ENCODE results near the gene GADL1.

GADL1 gene

GRCh38 chr3:30720586-30721313 lies 173.7 kb downstream of the GADL1 start:
- no peak overlapping the region for H3K4me3 ChIP-seq (replicated peaks; ENCODE audit: low read depth, low read length)
- H3K27me3 ChIP-seq (replicated peaks; ENCODE audit: control insufficient read depth, insufficient read depth, low read length), result no peaks in the 10 kb centered on the region
- TF ChIP-seq CTCF (IDR thresholded peaks at IDR 0.05; ENCODE audit: insufficient read depth, low read length, poor library complexity, severe bottlenecking), result no peak
- DNase-seq (ENCODE audit: extremely low read depth, insufficient read length), result no peak
- no peaks in the 10 kb centered on the region for H3K36me3 ChIP-seq (ENCODE audit: control insufficient read depth, insufficient read depth, low read length)

- DNase-seq (ENCODE audit: extremely low read depth, insufficient read length), result no peak
- Histone ChIP-seq H3K27me3 (replicated peaks; ENCODE audit: control insufficient read depth, insufficient read depth, low read length) (no peaks in the 10 kb centered on the region), H3K36me3 (ENCODE audit: control insufficient read depth, insufficient read depth, low read length) (no peaks in the 10 kb centered on the region), H3K4me3 (replicated peaks; ENCODE audit: low read depth, low read length) (no peak overlapping the region)
- TF ChIP-seq CTCF (IDR thresholded peaks at IDR 0.05; ENCODE audit: insufficient read depth, low read length, poor library complexity, severe bottlenecking), result no peak
Observed at GRCh38 chr3:30719536-30719935, 174.9 kb downstream of the GADL1 start.

GRCh38 chr3:30713885-30714503 lies 180.5 kb downstream of the GADL1 start:
- H3K36me3 ChIP-seq (ENCODE audit: control insufficient read depth, insufficient read depth, low read length), result no peaks in the 10 kb centered on the region
- H3K4me3 ChIP-seq (replicated peaks; ENCODE audit: low read depth, low read length), result no peak overlapping the region
- no peak for DNase-seq (ENCODE audit: extremely low read depth, insufficient read length)
- no peaks in the 10 kb centered on the region for H3K27me3 ChIP-seq (replicated peaks; ENCODE audit: control insufficient read depth, insufficient read depth, low read length)
- no peak for TF ChIP-seq CTCF (IDR thresholded peaks at IDR 0.05; ENCODE audit: insufficient read depth, low read length, poor library complexity, severe bottlenecking)

GRCh38 chr3:30712991-30713390 lies 181.5 kb downstream of the GADL1 start:
- no peak for TF ChIP-seq CTCF (IDR thresholded peaks at IDR 0.05; ENCODE audit: insufficient read depth, low read length, poor library complexity, severe bottlenecking)
- DNase-seq (ENCODE audit: extremely low read depth, insufficient read length), result no peak
- Histone ChIP-seq H3K36me3 (ENCODE audit: control insufficient read depth, insufficient read depth, low read length) (no peaks in the 10 kb centered on the region), H3K27me3 (replicated peaks; ENCODE audit: control insufficient read depth, insufficient read depth, low read length) (no peaks in the 10 kb centered on the region), H3K4me3 (replicated peaks; ENCODE audit: low read depth, low read length) (no peak overlapping the region)

- TF ChIP-seq CTCF (IDR thresholded peaks at IDR 0.05; ENCODE audit: insufficient read depth, low read length, poor library complexity, severe bottlenecking), result no peak
- no peak for DNase-seq (ENCODE audit: extremely low read depth, insufficient read length)
- Histone ChIP-seq H3K36me3 (ENCODE audit: control insufficient read depth, insufficient read depth, low read length) (no peaks in the 10 kb centered on the region), H3K4me3 (replicated peaks; ENCODE audit: low read depth, low read length) (no peak overlapping the region), H3K27me3 (replicated peaks; ENCODE audit: control insufficient read depth, insufficient read depth, low read length) (no peaks in the 10 kb centered on the region)
Observed at GRCh38 chr3:30711867-30712266, 182.6 kb downstream of the GADL1 start.
